Mesothelial cell of epicardium (in vitro differentiated cells): ENCODE measurements around the gene PCSK9. TPM values are rescaled to one million over a fixed set of nuclear protein-coding genes. Genes with fewer than 3 reads are reported as not detected.

ENCODE experiments used
- DNase-seq, 2 experiments: peaks; one replicate each; pipeline ENCODE4 v3.0.0; 2021; ENCODE audit warnings: low spot score in 2 of 2; ENCODE audit not compliant: unreplicated experiment in 2 of 2
- H3K27ac Mint-ChIP-seq: 2 replicates; pipeline ENCODE4 v1.8.0; 2021; ENCODE audit warnings: mixed read lengths
- H3K27me3 Mint-ChIP-seq: 2 replicates; pipeline ENCODE4 v1.8.0; 2021; ENCODE audit warnings: low read depth, mixed read lengths
- H3K36me3 Mint-ChIP-seq: 2 replicates; pipeline ENCODE4 v1.8.0; 2021; ENCODE audit warnings: mixed read lengths
- H3K4me1 Mint-ChIP-seq: 2 replicates; pipeline ENCODE4 v1.8.0; 2021; ENCODE audit warnings: mixed read lengths
- H3K4me3 Mint-ChIP-seq: 2 replicates; pipeline ENCODE4 v1.8.0; 2021; ENCODE audit warnings: mild to moderate bottlenecking, moderate library complexity, mixed read lengths
- H3K9me3 Mint-ChIP-seq: 2 replicates; pipeline ENCODE4 v1.8.0; 2021; ENCODE audit warnings: mixed read lengths
- total RNA-seq: library from RNA; stranded (reverse); gene quantifications from 3 replicates; pipeline ENCODE4 v1.2.1, GENCODE V29; 2021
- TF ChIP-seq, protein P1 (sequence below): fragments of 200-600 bp; sonication (generic); IDR thresholded peaks from one replicate; pipeline ENCODE4 v1.5.0; 2021; ENCODE audit warnings: antibody characterized with exemption; ENCODE audit not compliant: unreplicated experiment

Gene PCSK9
- total RNA-seq, 1 donor from 2014 or later, result 1.6 TPM

DNA sequence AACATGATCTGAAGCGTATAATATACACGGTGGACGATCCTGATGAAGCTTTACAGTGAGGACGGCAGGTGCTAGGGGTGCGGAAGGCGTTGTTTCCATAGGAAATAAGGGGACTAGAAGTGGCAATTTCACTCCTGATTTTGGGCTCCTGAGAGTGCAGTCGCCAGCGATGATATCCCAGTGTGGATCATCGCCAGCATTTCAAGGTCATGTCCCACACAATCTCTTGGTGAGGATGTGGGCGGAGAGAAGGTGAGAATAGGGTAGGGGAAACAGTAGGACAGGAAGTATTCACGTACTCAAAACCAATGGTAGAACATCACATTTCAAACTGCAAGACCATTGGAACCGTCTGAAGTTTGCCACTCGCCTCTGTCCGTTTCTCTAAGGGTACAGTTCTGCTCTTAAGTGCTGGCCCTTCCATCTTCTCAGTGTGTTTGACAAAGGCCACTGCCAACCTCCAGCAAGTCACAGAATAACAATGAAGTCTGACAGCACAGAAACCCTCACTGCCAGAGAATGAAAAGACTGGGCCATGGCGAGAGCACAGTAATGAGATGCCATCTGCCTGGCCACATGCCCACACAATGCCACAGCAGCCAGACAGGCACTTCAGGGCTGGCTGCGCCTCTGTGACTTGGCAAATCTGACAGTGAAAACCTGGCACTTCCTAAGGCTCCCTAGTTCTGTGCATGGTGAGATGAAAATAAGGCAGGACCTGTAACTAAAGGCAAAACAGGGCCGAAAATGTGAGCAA lies 27.9 kb downstream of the PCSK9 start:
- peaks cover 41% of the 10 kb centered on the region for H3K36me3 Mint-ChIP-seq
- H3K9me3 Mint-ChIP-seq, result no peaks in the 10 kb centered on the region

GRCh38 chr1:55067914-55068313 lies 28.6 kb downstream of the PCSK9 start:
- Mint-ChIP-seq H3K4me1 (peaks cover 5% of the 10 kb centered on the region), H3K27ac (no peak overlapping the region), H3K4me3 (no peak overlapping the region), H3K36me3 (peaks cover 46% of the 10 kb centered on the region), H3K27me3 (no peaks in the 10 kb centered on the region), H3K9me3 (no peaks in the 10 kb centered on the region)
- TF ChIP-seq, protein P1, sequence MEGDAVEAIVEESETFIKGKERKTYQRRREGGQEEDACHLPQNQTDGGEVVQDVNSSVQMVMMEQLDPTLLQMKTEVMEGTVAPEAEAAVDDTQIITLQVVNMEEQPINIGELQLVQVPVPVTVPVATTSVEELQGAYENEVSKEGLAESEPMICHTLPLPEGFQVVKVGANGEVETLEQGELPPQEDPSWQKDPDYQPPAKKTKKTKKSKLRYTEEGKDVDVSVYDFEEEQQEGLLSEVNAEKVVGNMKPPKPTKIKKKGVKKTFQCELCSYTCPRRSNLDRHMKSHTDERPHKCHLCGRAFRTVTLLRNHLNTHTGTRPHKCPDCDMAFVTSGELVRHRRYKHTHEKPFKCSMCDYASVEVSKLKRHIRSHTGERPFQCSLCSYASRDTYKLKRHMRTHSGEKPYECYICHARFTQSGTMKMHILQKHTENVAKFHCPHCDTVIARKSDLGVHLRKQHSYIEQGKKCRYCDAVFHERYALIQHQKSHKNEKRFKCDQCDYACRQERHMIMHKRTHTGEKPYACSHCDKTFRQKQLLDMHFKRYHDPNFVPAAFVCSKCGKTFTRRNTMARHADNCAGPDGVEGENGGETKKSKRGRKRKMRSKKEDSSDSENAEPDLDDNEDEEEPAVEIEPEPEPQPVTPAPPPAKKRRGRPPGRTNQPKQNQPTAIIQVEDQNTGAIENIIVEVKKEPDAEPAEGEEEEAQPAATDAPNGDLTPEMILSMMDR, result no peak
- no peak for DNase-seq

More for the DNA sequence above, 27.9 kb downstream of the PCSK9 start:
- TF ChIP-seq, protein P1, result no peak
- Mint-ChIP-seq H3K4me1 (peaks cover 5% of the 10 kb centered on the region), H3K4me3 (no peak overlapping the region), H3K27ac (no peak overlapping the region), H3K27me3 (no peaks in the 10 kb centered on the region)
- no peak for DNase-seq

DNA sequence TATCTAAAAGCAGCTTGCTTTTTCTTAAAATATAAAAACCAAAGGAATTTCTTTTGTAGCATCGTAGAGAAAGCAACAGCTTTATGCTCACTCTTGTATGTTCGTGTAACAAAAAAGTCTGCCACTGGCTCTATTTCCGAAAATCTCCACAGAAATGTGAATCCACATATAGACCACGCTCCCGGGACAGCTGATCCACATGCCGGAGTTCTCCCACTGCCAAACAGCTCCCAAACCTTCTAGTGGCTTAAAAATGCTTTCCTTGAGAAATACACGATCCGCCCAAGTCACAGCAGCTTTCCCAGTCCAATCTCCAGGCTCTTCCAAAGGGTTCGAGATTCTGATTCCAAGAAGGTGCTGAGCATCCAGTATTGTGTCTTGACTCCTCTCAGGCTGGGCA lies 29.3 kb downstream of the PCSK9 start:
- Mint-ChIP-seq H3K36me3 (peaks cover 49% of the 10 kb centered on the region), H3K9me3 (no peaks in the 10 kb centered on the region), H3K4me3 (no peak overlapping the region), H3K27me3 (no peaks in the 10 kb centered on the region), H3K4me1 (peaks cover 5% of the 10 kb centered on the region), H3K27ac (no peak overlapping the region)
- TF ChIP-seq, protein P1, result no peak
- DNase-seq, result no peak

- H3K27ac Mint-ChIP-seq, result no peak overlapping the region
- H3K36me3 Mint-ChIP-seq, result peaks cover 50% of the 10 kb centered on the region
- DNase-seq, result no peak
- no peaks in the 10 kb centered on the region for H3K9me3 Mint-ChIP-seq
- H3K27me3 Mint-ChIP-seq, result no peaks in the 10 kb centered on the region
- no peak overlapping the region for H3K4me3 Mint-ChIP-seq
- H3K4me1 Mint-ChIP-seq, result peaks cover 5% of the 10 kb centered on the region
- TF ChIP-seq, protein P1, result no peak
These were observed 29.9 kb downstream of the PCSK9 start for GRCh38 chr1:55069280-55069679.

DNA sequence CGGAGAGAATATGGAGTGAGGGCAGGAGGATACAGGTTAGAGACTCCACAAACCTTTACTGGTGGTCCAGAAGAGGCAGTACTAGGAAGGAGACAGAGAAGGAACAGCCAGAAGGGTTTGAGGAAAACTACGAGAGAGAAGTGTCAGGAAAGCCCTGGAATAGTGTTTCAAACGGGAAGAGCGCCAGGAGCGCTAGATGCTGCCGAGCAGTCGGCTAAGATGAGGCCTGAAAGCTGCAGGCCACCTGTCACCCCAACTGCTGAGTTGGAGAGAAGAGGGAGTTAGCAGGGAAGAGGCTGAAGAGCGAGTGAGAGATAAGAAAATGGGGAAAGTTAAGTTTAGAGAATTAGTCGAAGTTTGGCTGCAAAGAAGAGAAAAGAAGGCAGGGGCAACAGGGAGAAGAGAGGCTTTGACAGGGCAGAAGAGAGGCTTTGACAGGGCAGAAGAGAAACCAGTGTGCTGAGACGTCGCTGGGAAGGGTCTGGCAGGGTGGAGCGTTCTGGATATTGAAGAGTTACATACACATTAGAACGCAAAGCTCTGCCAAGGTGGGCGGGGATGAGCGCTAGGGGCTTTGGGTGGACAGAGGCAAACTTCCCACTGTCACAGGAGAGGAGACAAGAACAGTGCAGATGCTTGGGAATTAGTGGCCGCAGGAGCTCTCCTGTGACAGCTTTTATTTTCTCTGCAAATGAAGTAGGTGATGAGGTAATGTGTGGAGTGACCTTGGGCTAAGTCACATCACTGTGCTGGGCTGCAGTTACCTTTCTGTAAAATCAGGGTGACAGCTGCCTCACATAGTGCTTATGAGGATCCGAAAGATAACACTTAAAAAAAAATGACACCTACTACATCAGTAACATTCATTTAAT lies 31.2 kb downstream of the PCSK9 start:
- no peak for DNase-seq
- Mint-ChIP-seq H3K27ac (no peak overlapping the region), H3K4me3 (no peak overlapping the region), H3K27me3 (no peaks in the 10 kb centered on the region), H3K36me3 (peaks cover 58% of the 10 kb centered on the region), H3K9me3 (no peaks in the 10 kb centered on the region), H3K4me1 (no peaks in the 10 kb centered on the region)
- TF ChIP-seq, protein P1, result no peak
